AG09319 (cell line): Measurements from ENCODE around the gene OPRL1.

Source experiments
- DNase-seq: peaks from one replicate; pipeline ENCODE4 v3.0.0-alpha.2; 2010; ENCODE audit warnings: low read depth; ENCODE audit errors: extremely low read depth
- TF ChIP-seq, protein P1 (sequence below): IDR thresholded peaks from 2 replicates; pipeline ENCODE4 v1.5.1; 2011; ENCODE audit warnings: low read depth, mild to moderate bottlenecking, inconsistent platforms, low read length, moderate library complexity

The OPRL1 gene

DNA sequence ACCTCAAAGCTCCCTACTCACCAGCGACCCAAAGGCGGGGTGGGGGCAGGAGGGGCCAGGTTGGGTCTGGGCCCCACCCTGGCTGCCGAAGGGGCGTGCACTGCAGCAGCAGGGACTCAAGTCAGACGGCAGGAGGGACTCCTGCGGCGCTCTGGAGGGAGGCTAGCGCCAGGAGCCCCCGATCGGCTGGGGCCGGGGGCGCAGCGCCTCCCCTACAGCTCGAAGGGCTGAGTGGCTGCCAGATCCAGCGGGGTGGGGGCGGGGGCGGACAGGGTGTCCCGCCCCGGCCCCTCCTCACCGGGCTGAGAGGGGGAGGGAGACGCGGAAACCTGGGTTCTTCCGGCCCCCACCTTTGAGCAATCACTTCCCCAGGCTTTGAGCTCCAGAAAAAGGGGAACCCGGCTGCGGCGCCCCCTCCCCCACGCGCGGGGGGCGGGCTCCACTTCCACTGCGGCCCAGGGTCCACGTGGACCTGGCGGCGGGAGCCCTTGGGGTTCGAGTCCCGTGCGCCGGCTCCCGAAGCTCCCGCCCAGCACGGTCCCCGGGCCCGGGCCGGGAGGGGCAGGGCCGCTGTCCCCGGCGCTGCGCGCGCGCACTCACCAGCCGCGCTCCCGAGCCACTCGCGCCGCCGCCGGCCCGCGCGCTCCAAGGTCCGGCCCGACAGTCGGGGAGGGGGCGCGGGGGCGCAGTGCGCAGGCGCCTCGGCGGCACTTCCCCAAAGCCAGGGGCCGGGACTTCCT lies 439 bp upstream of the OPRL1 start, which contains the start of gene RGS19:
TSS of gene RGS19 (minus strand) at position 246 of the 740 bp plus-strand sequence. CDS start 2,632 bp downstream, outside the sequence.
- peak; percentile 20 for DNase-seq
- TF ChIP-seq, protein P1, sequence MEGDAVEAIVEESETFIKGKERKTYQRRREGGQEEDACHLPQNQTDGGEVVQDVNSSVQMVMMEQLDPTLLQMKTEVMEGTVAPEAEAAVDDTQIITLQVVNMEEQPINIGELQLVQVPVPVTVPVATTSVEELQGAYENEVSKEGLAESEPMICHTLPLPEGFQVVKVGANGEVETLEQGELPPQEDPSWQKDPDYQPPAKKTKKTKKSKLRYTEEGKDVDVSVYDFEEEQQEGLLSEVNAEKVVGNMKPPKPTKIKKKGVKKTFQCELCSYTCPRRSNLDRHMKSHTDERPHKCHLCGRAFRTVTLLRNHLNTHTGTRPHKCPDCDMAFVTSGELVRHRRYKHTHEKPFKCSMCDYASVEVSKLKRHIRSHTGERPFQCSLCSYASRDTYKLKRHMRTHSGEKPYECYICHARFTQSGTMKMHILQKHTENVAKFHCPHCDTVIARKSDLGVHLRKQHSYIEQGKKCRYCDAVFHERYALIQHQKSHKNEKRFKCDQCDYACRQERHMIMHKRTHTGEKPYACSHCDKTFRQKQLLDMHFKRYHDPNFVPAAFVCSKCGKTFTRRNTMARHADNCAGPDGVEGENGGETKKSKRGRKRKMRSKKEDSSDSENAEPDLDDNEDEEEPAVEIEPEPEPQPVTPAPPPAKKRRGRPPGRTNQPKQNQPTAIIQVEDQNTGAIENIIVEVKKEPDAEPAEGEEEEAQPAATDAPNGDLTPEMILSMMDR: no peak

DNA sequence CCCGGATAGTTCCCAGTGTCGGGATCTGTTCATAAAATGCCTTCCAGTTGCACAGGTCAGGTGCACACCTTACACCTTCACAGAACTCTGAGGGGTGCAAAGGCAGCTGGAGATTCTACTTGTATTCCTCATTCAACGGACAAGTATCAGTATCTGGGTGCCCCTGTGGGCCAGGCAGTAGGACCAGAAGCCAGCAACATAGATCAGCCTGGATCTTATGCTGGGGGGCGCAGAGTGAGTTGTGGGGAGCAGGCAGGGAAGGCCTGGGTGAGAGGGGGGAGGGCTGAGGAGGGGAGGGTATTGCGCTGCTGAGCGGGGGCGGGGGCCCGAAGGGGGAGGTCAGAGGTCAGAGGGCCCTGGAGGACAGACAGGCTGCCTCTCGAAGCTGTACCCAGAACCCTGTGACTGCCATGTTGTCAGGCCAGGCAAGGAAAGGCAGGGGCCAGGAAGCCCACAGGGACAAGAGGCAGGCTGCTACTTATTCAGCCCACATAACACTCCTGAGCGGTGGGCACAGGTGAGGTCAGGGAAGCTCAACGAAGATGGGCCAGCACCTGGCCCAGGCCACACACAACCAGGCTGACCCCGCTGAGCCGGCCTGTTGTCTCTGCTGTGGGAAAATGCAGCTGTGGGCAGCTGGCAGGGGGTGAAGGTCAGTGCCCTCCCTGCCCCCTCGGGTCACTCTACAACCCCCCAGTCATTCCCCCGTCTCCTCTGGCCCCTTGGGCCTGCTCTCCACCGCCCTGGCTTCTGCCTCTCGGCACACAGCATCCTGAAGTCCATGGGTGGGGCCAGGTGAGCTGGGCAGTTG lies 1.1 kb downstream of the OPRL1 start:
- TF ChIP-seq, protein P1: no peak

DNA sequence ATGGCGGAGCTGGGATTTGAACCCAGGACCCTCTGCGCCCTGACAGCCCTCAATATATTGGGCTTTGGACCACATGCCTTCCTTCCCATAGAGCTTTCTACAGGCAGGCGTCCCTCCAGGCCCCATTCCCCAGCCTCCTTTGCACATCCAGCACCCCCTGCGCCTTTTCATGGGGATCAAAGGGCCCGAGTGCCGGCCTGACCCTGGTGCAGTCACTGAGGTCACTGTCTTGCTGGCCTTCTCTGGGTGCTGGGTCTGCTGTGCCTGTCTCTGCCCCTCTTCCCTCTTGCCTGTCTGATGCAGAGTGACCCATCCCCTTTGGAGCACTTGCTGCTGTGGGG lies 1.7 kb downstream of the OPRL1 start:
- DNase-seq: no peak
- TF ChIP-seq, protein P1: no peak

More for the DNA sequence above, 1.1 kb downstream of the OPRL1 start:
- DNase-seq: no peak

DNA sequence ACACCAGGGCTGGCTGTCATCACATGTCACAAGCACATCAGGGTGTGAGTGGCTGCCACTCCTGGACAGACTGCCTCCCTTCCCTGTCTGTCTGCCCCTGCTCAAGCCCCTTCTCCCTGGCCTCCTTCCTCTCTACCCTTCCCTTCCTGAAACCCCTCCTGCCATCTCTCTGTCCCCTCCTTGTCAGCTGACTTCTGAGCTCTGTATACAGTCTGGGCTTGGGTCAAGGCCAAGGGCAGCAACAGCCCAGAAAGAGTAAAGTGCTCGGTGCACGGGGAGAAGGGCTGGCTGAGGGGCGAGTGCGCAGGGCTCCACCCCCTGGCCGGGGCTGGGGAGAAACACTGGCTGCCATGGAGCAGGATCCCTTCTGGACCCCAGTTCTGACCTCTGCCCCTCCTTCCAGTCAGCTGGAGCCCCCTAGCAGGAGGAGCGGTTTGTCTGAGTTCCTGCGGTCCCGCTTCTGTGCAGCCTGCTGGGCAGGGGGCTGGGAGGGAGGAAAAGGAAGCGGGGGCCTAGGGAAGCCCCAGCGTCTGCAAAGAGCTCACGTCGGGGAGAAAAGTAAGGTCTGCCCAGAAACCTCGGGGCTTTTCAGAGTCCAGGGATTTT lies 2.3 kb downstream of the OPRL1 start:
- DNase-seq: no peak
- TF ChIP-seq, protein P1: no peak

DNA sequence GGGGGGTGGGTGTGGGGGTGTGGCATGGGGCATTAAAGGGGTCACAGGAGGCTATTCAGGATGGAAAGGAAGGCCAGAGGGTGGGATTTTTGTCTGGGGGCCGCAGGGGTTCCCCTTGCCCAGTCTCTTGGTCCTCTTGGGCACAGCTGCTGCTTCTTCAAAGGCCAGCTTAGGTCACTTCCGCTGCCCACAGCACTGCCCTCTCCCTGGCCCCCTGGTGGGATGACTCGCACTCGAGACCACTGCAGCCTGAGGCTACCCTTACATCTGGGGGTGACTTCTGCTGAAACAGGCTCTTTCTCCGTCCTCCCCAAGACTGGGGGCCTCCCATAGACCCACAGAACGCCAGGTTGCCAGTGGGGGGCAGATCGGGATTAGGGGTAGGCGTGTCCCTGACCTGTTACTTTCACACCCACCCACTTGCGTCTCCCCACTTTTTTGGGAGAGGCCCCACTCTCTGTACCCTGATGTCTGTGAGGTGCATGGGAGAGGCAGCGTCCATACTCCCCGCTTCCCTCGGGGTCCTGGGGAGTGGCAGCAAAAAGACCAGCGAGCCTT lies 3.0 kb downstream of the OPRL1 start:
- DNase-seq: no peak
- TF ChIP-seq, protein P1: no peak

DNA sequence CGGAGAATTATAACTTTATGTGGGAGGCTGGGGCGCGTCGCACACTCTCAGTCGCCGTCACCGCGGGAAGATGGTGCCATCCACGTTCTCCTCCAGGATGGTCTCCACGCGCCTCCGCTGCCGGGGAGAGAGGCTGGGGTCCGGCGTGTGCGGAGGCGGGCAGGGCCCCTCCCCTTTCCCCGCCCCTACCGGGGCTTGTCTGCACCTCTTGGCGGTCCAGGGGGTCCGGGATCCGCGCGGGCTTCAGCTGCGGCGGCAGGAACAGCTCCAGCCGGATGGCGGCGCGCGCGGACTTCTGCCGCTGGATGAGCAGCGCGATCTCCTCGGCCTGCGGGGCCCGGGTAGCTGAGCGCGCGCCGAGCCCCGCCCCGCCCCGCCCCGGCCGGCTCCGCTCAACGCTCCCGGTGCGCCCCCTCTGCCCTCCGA lies 3.5 kb downstream of the OPRL1 start:
- TF ChIP-seq, protein P1: peak; percentile 57
- no peak for DNase-seq
